DOHH2 (cell line): ENCODE results near the gene TBL1X.

Experiments used
- CTCF ChIP-seq: fragments of 200-600 bp; sonication (generic); IDR thresholded peaks from one replicate; pipeline ENCODE4 v1.5.1; 2014; ENCODE audit warnings: antibody characterized with exemption, mild to moderate bottlenecking, low read depth, low read length; ENCODE audit not compliant: poor library complexity, severe bottlenecking
- EZH2phosphoT487 ChIP-seq: fragments of 200-600 bp; sonication (generic); IDR thresholded peaks from 2 replicates; pipeline ENCODE4 v1.6.1; 2017; ENCODE audit warnings: borderline replicate concordance, mild to moderate bottlenecking, antibody characterized with exemption, low read length, moderate library complexity, mixed read lengths

GRCh38 chrX:9558615-9559014, 93.8 kb downstream of the TBL1X start:
- TF ChIP-seq CTCF (no peak), EZH2phosphoT487 (no peak)
